ENCODE results near the gene AGMAT. TPM values are rescaled to one million over a fixed set of nuclear protein-coding genes. Genes with fewer than 3 reads are reported as not detected.

AGMAT gene
- total RNA-seq, 4 donors from 2014 or later = not detected

- 91 to 92% methylated on average over 7 of the region's 7 CpGs for WGBS, 2 donors
- peak overlapping the region in 1 of 4 donors; percentile 71 for H3K27ac ChIP-seq
- no peaks in the 10 kb centered on the region for H3K9me3 ChIP-seq
- no peaks in the 10 kb centered on the region for H3K27me3 ChIP-seq
- no peak for DNase-seq (ENCODE audit: low spot score in 2 of 2)
- no peak overlapping the region for H3K4me3 ChIP-seq
- H3K36me3 ChIP-seq = peaks cover 0 to 11% (median 0%) of the 10 kb centered on the region in 3 donors
- TF ChIP-seq POLR2A (IDR thresholded peaks at IDR 0.05) (no peak), EP300 (IDR thresholded peaks at IDR 0.05) (no peak), CTCF (IDR thresholded peaks at IDR 0.05) (no peak)
- peaks cover 0 to 90% (median 48%) of the 10 kb centered on the region in 4 donors for H3K4me1 ChIP-seq
Observed at GRCh38 chr1:15622712-15623373, 38.0 kb upstream of the AGMAT start.

- no peak for TF ChIP-seq EP300 (IDR thresholded peaks at IDR 0.05)
- DNase-seq (ENCODE audit: low spot score in 2 of 2) = no peak
- no peaks in the 10 kb centered on the region for H3K9me3 ChIP-seq
- WGBS, 2 donors = 67 to 69% methylated on average over 5 of the region's 5 CpGs
- H3K27ac ChIP-seq = peak overlapping the region in 2 of 4 donors; percentile 7 to 71
- peaks cover 0 to 81% (median 48%) of the 10 kb centered on the region in 4 donors for H3K4me1 ChIP-seq
- H3K4me3 ChIP-seq = no peak overlapping the region
- no peaks in the 10 kb centered on the region for H3K27me3 ChIP-seq
- peaks cover 0 to 5% (median 0%) of the 10 kb centered on the region in 3 donors for H3K36me3 ChIP-seq
Observed at GRCh38 chr1:15621975-15622374, 37.1 kb upstream of the AGMAT start.

GRCh38 chr1:15620902-15621682 is 36.2 kb upstream of the AGMAT start:
- 87 to 93% methylated on average over 7 of the region's 7 CpGs for WGBS, 2 donors
- H3K4me1 ChIP-seq = peaks cover 0 to 79% (median 47%) of the 10 kb centered on the region in 4 donors

GRCh38 chr1:15620155-15620545 is 35.3 kb upstream of the AGMAT start:
- Histone ChIP-seq H3K9me3 (no peaks in the 10 kb centered on the region), H3K27ac (peak overlapping the region; percentile 92 to 99 (median 97)), H3K4me1 (peaks cover 0 to 76% (median 41%) of the 10 kb centered on the region in 4 donors), H3K4me3 (no peak overlapping the region), H3K27me3 (no peaks in the 10 kb centered on the region), H3K36me3 (no peaks in the 10 kb centered on the region)
- WGBS, 2 donors = 43% methylated on average over 1 of the region's 1 CpG
- DNase-seq (ENCODE audit: low spot score in 2 of 2) = no peak
- TF ChIP-seq POLR2A (IDR thresholded peaks at IDR 0.05) (no peak), CTCF (IDR thresholded peaks at IDR 0.05) (no peak), EP300 (IDR thresholded peaks at IDR 0.05) (no peak)

More at GRCh38 chr1:15620902-15621682, 36.2 kb upstream of the AGMAT start:
- TF ChIP-seq POLR2A (IDR thresholded peaks at IDR 0.05) = no peak
- no peak for TF ChIP-seq CTCF (IDR thresholded peaks at IDR 0.05)
- TF ChIP-seq EP300 (IDR thresholded peaks at IDR 0.05) = no peak
- peak overlapping the region in 2 of 4 donors; percentile 71 to 98 for H3K27ac ChIP-seq
- H3K4me3 ChIP-seq = no peak overlapping the region
- no peak for DNase-seq (ENCODE audit: low spot score in 2 of 2)
- no peaks in the 10 kb centered on the region for H3K9me3 ChIP-seq
- H3K27me3 ChIP-seq = no peaks in the 10 kb centered on the region
- H3K36me3 ChIP-seq = no peaks in the 10 kb centered on the region

GRCh38 chr1:15618655-15619525 is 34.0 kb upstream of the AGMAT start:
- Histone ChIP-seq H3K36me3 (no peaks in the 10 kb centered on the region), H3K4me3 (peak overlapping the region; percentile 85 to 98 (median 89)), H3K27me3 (no peaks in the 10 kb centered on the region), H3K27ac (peak overlapping the region; percentile 92 to 99 (median 97)), H3K9me3 (no peaks in the 10 kb centered on the region), H3K4me1 (peaks cover 0 to 63% (median 39%) of the 10 kb centered on the region in 4 donors)
- 73 to 75% methylated on average over 26 of the region's 26 CpGs for WGBS, 2 donors
- TF ChIP-seq EP300 (IDR thresholded peaks at IDR 0.05) = peak in 1 of 2 donors; percentile 74
- no peak for TF ChIP-seq POLR2A (IDR thresholded peaks at IDR 0.05)
- no peak for TF ChIP-seq CTCF (IDR thresholded peaks at IDR 0.05)
- peak in 1 of 2 donors; percentile 34 for DNase-seq (ENCODE audit: low spot score in 2 of 2)

Data from tibial nerve (tissue), 4 donors.